ENCODE results near the gene BECN2.

Gene BECN2
- 0 reads per million in 3 donors for total RNA-seq

GRCh38 chr1:241957692-241958494, at the start of gene BECN2:
Gene BECN2, plus strand, starts transcription at chr1:241957767. Its CDS starts 0 bp downstream, at chr1:241957767.
- no peaks in the 10 kb centered on the region for H3K36me3 ChIP-seq (ENCODE audit: control insufficient read depth, insufficient read depth, low read length)
- no peaks in the 10 kb centered on the region for H3K9me3 ChIP-seq (ENCODE audit: control insufficient read depth, low read length)
- no peaks in the 10 kb centered on the region for H3K4me1 ChIP-seq (ENCODE audit: control insufficient read depth, insufficient read depth, low read length, poor library complexity, severe bottlenecking)
- no peak for DNase-seq
- no peaks in the 10 kb centered on the region for H3K27me3 ChIP-seq (replicated peaks; ENCODE audit: control insufficient read depth, insufficient read depth, low read length, poor library complexity, severe bottlenecking)
- H3K27ac ChIP-seq (ENCODE audit: insufficient read depth, low read length, poor library complexity, severe bottlenecking), result no peak within 1 kb of the TSS
- H3K4me3 ChIP-seq (ENCODE audit: insufficient read depth, low read depth, low read length, poor library complexity, severe bottlenecking), result no peak within 1 kb of the TSS

- Histone ChIP-seq H3K27me3 (replicated peaks; ENCODE audit: control insufficient read depth, insufficient read depth, low read length, poor library complexity, severe bottlenecking) (no peaks in the 10 kb centered on the region), H3K9me3 (ENCODE audit: control insufficient read depth, low read length) (no peaks in the 10 kb centered on the region), H3K27ac (ENCODE audit: insufficient read depth, low read length, poor library complexity, severe bottlenecking) (no peak overlapping the region), H3K36me3 (ENCODE audit: control insufficient read depth, insufficient read depth, low read length) (no peaks in the 10 kb centered on the region), H3K4me1 (ENCODE audit: control insufficient read depth, insufficient read depth, low read length, poor library complexity, severe bottlenecking) (no peaks in the 10 kb centered on the region), H3K4me3 (ENCODE audit: insufficient read depth, low read depth, low read length, poor library complexity, severe bottlenecking) (no peak overlapping the region)
- no peak for DNase-seq
Observed at GRCh38 chr1:241916196-241916595, 41.4 kb upstream of the BECN2 start.

DNA sequence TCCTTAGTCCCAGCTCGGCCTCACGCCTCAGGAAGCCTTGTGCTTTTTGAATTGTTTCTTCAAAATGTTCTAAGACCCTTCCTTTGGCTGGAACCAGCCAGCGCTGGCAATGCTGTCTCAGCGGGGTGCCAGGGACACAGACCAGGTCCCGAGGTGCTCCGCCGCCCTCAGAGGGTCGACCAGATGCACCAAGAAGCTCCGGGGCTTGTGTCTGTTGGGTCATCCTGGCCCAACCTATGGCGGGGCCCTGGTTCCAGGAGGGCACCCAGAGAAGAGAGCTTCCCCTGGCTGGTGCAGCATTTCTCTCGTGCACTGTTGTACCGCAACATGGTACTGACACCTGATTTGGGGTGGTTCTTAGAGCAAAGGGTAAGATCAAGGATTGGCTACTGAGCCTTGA, 40.1 kb upstream of the BECN2 start:
- Histone ChIP-seq H3K9me3 (ENCODE audit: control insufficient read depth, low read length) (no peaks in the 10 kb centered on the region), H3K36me3 (ENCODE audit: control insufficient read depth, insufficient read depth, low read length) (no peaks in the 10 kb centered on the region), H3K4me1 (ENCODE audit: control insufficient read depth, insufficient read depth, low read length, poor library complexity, severe bottlenecking) (no peaks in the 10 kb centered on the region), H3K27ac (ENCODE audit: insufficient read depth, low read length, poor library complexity, severe bottlenecking) (no peak overlapping the region), H3K4me3 (ENCODE audit: insufficient read depth, low read depth, low read length, poor library complexity, severe bottlenecking) (no peak overlapping the region), H3K27me3 (replicated peaks; ENCODE audit: control insufficient read depth, insufficient read depth, low read length, poor library complexity, severe bottlenecking) (no peaks in the 10 kb centered on the region)
- no peak for DNase-seq

- Histone ChIP-seq H3K4me3 (ENCODE audit: insufficient read depth, low read depth, low read length, poor library complexity, severe bottlenecking) (no peak overlapping the region), H3K9me3 (ENCODE audit: control insufficient read depth, low read length) (no peaks in the 10 kb centered on the region), H3K27me3 (replicated peaks; ENCODE audit: control insufficient read depth, insufficient read depth, low read length, poor library complexity, severe bottlenecking) (no peaks in the 10 kb centered on the region), H3K4me1 (ENCODE audit: control insufficient read depth, insufficient read depth, low read length, poor library complexity, severe bottlenecking) (no peaks in the 10 kb centered on the region), H3K27ac (ENCODE audit: insufficient read depth, low read length, poor library complexity, severe bottlenecking) (no peak overlapping the region), H3K36me3 (ENCODE audit: control insufficient read depth, insufficient read depth, low read length) (no peaks in the 10 kb centered on the region)
- no peak for DNase-seq
Observed at GRCh38 chr1:241918879-241919278, 38.7 kb upstream of the BECN2 start.

GRCh38 chr1:241924080-241924808, 33.3 kb upstream of the BECN2 start:
- no peaks in the 10 kb centered on the region for H3K9me3 ChIP-seq (ENCODE audit: control insufficient read depth, low read length)
- no peak for DNase-seq
- no peak overlapping the region for H3K27ac ChIP-seq (ENCODE audit: insufficient read depth, low read length, poor library complexity, severe bottlenecking)
- H3K4me3 ChIP-seq (ENCODE audit: insufficient read depth, low read depth, low read length, poor library complexity, severe bottlenecking), result no peak overlapping the region
- no peaks in the 10 kb centered on the region for H3K4me1 ChIP-seq (ENCODE audit: control insufficient read depth, insufficient read depth, low read length, poor library complexity, severe bottlenecking)
- no peaks in the 10 kb centered on the region for H3K27me3 ChIP-seq (replicated peaks; ENCODE audit: control insufficient read depth, insufficient read depth, low read length, poor library complexity, severe bottlenecking)
- no peaks in the 10 kb centered on the region for H3K36me3 ChIP-seq (ENCODE audit: control insufficient read depth, insufficient read depth, low read length)

DNA sequence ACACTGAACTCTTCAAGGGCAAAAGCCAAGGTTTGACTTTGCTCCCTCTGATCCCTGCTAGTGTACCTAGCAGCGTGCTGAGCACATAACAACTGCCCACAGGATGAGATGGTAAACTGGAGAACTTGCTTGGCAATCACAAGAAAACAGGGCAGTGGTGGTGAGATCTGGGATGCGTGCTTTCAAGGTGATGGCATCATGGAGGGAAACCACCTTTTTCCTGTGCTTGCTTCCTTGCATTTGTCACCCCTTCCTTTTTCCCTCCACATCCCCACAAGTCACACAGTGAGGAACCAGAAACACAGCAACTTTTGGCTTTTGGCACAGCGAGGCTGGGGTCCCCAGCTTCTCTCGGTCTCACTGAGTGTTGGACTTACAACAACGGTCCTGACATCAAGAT, 31.4 kb upstream of the BECN2 start:
- no peak for DNase-seq
- Histone ChIP-seq H3K27me3 (replicated peaks; ENCODE audit: control insufficient read depth, insufficient read depth, low read length, poor library complexity, severe bottlenecking) (no peaks in the 10 kb centered on the region), H3K9me3 (ENCODE audit: control insufficient read depth, low read length) (no peaks in the 10 kb centered on the region), H3K4me1 (ENCODE audit: control insufficient read depth, insufficient read depth, low read length, poor library complexity, severe bottlenecking) (no peaks in the 10 kb centered on the region), H3K36me3 (ENCODE audit: control insufficient read depth, insufficient read depth, low read length) (no peaks in the 10 kb centered on the region), H3K4me3 (ENCODE audit: insufficient read depth, low read depth, low read length, poor library complexity, severe bottlenecking) (no peak overlapping the region), H3K27ac (ENCODE audit: insufficient read depth, low read length, poor library complexity, severe bottlenecking) (no peak overlapping the region)

GRCh38 chr1:241927321-241927720, 30.2 kb upstream of the BECN2 start:
- no peak for DNase-seq
- H3K4me1 ChIP-seq (ENCODE audit: control insufficient read depth, insufficient read depth, low read length, poor library complexity, severe bottlenecking), result no peaks in the 10 kb centered on the region
- no peaks in the 10 kb centered on the region for H3K36me3 ChIP-seq (ENCODE audit: control insufficient read depth, insufficient read depth, low read length)
- no peak overlapping the region for H3K27ac ChIP-seq (ENCODE audit: insufficient read depth, low read length, poor library complexity, severe bottlenecking)
- H3K9me3 ChIP-seq (ENCODE audit: control insufficient read depth, low read length), result no peaks in the 10 kb centered on the region
- H3K4me3 ChIP-seq (ENCODE audit: insufficient read depth, low read depth, low read length, poor library complexity, severe bottlenecking), result no peak overlapping the region
- H3K27me3 ChIP-seq (replicated peaks; ENCODE audit: control insufficient read depth, insufficient read depth, low read length, poor library complexity, severe bottlenecking), result no peaks in the 10 kb centered on the region

DNA sequence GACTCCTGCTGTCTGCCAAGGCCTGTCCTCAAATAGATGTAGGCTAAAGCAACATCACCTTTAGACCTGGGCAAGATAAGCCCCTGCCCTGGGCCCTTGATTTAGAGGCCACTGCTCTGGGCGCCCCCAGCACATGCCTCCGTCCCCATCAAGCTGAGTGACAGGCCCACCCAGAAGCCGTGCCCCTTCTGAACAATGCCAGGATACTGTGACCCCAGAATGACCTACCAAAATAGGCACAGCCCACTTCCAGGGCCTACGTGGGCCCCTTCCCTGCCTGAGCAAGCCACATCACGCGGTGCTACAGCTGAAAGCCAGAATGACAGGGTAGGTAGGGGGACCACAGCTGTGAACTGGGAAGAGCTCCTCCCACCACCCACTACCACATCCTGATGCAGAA, 24.7 kb upstream of the BECN2 start:
- H3K27me3 ChIP-seq (replicated peaks; ENCODE audit: control insufficient read depth, insufficient read depth, low read length, poor library complexity, severe bottlenecking), result no peaks in the 10 kb centered on the region
- H3K4me3 ChIP-seq (ENCODE audit: insufficient read depth, low read depth, low read length, poor library complexity, severe bottlenecking), result no peak overlapping the region
- no peak for DNase-seq
- H3K36me3 ChIP-seq (ENCODE audit: control insufficient read depth, insufficient read depth, low read length), result no peaks in the 10 kb centered on the region
- no peak overlapping the region for H3K27ac ChIP-seq (ENCODE audit: insufficient read depth, low read length, poor library complexity, severe bottlenecking)
- no peaks in the 10 kb centered on the region for H3K9me3 ChIP-seq (ENCODE audit: control insufficient read depth, low read length)
- no peaks in the 10 kb centered on the region for H3K4me1 ChIP-seq (ENCODE audit: control insufficient read depth, insufficient read depth, low read length, poor library complexity, severe bottlenecking)

DNA sequence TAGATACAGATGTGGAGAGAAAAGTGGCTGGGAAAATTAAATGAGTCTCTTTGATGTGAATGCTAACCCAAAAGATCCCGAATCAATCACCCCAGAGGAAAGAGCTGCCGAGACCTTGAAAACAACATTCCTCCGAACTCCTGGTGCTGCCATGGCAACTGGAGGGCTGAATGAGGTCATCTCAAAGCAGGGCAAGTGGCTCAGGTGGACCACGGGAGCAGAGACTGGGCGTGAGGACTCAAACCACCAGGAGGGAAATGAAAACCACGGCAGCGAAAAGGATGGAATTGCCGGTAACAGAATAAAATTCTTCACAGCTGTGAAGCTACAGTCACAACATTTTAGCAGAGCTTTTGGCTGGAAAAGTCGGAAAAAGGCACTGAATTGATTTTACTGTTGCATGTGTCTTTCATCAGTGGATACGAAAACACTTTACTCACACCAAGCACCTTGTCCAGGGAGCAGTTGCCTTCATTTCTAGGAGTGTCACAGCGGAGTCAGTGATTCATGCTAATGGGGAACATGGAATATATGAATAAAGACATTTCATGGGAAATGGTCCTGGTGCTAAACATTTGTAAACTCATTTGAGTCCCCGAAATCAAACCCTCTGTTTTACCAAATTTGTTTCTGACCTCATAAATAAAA, 23.2 kb upstream of the BECN2 start:
- no peak for DNase-seq
- H3K9me3 ChIP-seq (ENCODE audit: control insufficient read depth, low read length), result no peaks in the 10 kb centered on the region
- H3K4me1 ChIP-seq (ENCODE audit: control insufficient read depth, insufficient read depth, low read length, poor library complexity, severe bottlenecking), result no peaks in the 10 kb centered on the region
- no peaks in the 10 kb centered on the region for H3K36me3 ChIP-seq (ENCODE audit: control insufficient read depth, insufficient read depth, low read length)
- H3K27me3 ChIP-seq (replicated peaks; ENCODE audit: control insufficient read depth, insufficient read depth, low read length, poor library complexity, severe bottlenecking), result no peaks in the 10 kb centered on the region
- no peak overlapping the region for H3K27ac ChIP-seq (ENCODE audit: insufficient read depth, low read length, poor library complexity, severe bottlenecking)
- H3K4me3 ChIP-seq (ENCODE audit: insufficient read depth, low read depth, low read length, poor library complexity, severe bottlenecking), result no peak overlapping the region

DNA sequence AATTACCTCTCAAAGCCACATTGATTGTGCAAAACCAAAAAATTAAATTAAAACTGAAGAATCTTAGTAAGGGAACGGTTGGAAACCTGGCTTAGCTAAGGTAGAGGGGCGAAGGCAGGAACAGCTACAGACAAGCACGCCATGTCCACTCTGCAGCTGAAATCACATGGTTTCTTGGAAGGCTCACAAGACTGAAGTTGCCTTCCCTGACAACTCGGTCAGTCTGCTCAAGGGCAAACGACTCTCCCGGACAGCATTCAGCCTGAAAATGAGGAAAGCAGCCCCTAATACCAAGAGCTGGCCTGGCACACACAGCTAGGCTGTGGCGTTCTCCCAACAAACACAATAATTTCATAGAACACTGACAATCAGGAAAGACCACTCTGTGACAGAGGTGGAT, 22.7 kb upstream of the BECN2 start:
- H3K27me3 ChIP-seq (replicated peaks; ENCODE audit: control insufficient read depth, insufficient read depth, low read length, poor library complexity, severe bottlenecking), result no peaks in the 10 kb centered on the region
- no peak overlapping the region for H3K4me3 ChIP-seq (ENCODE audit: insufficient read depth, low read depth, low read length, poor library complexity, severe bottlenecking)
- DNase-seq, result no peak
- no peak overlapping the region for H3K27ac ChIP-seq (ENCODE audit: insufficient read depth, low read length, poor library complexity, severe bottlenecking)
- H3K36me3 ChIP-seq (ENCODE audit: control insufficient read depth, insufficient read depth, low read length), result no peaks in the 10 kb centered on the region
- H3K9me3 ChIP-seq (ENCODE audit: control insufficient read depth, low read length), result no peaks in the 10 kb centered on the region
- no peaks in the 10 kb centered on the region for H3K4me1 ChIP-seq (ENCODE audit: control insufficient read depth, insufficient read depth, low read length, poor library complexity, severe bottlenecking)

Data from effector memory CD4-positive, alpha-beta T cell (primary cell).